Activated CD8-positive, alpha-beta memory T cell treated with anti-CD3 and anti-CD28 coated beads, Interleukin-2, amount 50 U/mL, for 1 hour (primary cell): ENCODE data around the gene IGF2BP3.
A peak's percentile ranks its signal among the peaks of the same experiment; 100 is the strongest.
"Not testable (repeated sequence)": the region's sequence is repeated elsewhere in the genome, so short reads cannot be mapped to it uniquely, and the experiment has no call there.

Source experiments
- DNase-seq: peaks from one replicate; pipeline ENCODE4 v3.0.0-alpha.2; 2020; ENCODE audit errors: extremely low read depth

The IGF2BP3 gene

GRCh38 chr7:23341846-23342598 is 128.3 kb downstream of the IGF2BP3 start:
- no peak for DNase-seq

DNA sequence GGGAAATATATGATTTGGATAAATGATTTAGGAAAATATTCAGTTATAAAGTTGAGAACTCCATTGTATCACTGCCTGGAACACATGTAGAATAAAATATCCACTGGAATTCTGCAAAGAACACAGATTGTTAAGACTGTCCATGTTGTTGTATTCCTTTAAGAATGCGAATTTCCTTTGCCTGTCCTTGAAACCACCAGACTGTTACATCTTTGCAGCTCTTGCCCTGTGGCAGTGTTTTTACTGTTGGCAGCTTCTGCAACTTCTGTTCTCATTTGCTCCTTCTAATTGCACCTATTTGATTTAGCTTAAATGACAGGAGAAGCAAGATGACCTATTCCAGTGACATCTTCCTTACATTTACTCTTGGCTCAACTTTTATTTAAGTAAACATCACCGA is 131.4 kb downstream of the IGF2BP3 start:
- DNase-seq = no peak

- no peak for DNase-seq
These were observed 131.9 kb downstream of the IGF2BP3 start for GRCh38 chr7:23338439-23338838.

- DNase-seq = no peak
These were observed 132.9 kb downstream of the IGF2BP3 start for GRCh38 chr7:23337374-23337773.

DNA sequence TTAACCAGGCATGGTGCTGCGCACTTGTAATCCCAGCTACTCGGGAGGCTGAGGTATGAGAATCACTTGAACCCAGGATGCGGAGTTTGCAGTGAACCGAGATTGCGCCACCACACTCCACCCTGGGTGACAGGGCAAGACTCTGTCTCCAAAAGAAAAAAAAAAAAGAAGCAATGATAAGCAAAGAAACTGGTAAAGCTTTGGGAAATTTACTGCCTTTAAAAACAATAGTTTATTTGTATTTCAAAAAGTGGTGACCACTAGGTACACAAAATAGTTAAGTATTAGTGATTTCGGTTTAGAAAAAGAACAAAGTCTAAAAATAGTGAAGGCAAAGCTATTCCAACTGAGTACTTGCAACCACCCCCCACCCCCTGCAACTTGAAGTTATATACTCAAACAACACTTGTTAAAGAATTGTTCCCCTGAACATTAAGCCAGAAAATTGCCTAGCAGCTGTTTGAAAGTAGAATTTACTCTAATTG is 133.4 kb downstream of the IGF2BP3 start:
- no peak for DNase-seq

GRCh38 chr7:23336086-23336485 is 134.2 kb downstream of the IGF2BP3 start:
- no peak for DNase-seq

DNA sequence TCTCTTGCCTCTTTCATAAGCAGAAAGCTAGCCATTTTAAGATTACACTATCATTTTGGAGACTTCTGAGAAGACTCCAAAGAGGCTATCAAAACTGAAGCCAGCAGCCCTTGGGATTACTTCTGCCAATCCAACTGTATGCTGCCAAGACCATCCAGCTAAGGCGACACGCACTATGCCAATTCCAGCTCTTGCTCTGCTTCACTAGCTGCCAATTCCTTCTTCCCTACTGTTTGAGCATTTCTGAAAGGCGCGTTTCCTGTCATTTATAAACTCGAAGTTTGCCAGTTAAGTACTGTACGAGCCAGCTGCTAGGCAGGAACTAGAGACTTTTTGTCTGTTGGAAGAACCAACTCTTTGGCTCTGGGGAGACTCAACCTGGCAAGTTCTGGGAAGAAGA is 134.7 kb downstream of the IGF2BP3 start:
- DNase-seq = no peak

- no peak for DNase-seq
These were observed 135.2 kb downstream of the IGF2BP3 start for GRCh38 chr7:23335136-23335535.

- no peak for DNase-seq
These were observed 135.7 kb downstream of the IGF2BP3 start for GRCh38 chr7:23334482-23335056.

GRCh38 chr7:23333671-23334246 is 136.5 kb downstream of the IGF2BP3 start:
- DNase-seq = no peak

DNA sequence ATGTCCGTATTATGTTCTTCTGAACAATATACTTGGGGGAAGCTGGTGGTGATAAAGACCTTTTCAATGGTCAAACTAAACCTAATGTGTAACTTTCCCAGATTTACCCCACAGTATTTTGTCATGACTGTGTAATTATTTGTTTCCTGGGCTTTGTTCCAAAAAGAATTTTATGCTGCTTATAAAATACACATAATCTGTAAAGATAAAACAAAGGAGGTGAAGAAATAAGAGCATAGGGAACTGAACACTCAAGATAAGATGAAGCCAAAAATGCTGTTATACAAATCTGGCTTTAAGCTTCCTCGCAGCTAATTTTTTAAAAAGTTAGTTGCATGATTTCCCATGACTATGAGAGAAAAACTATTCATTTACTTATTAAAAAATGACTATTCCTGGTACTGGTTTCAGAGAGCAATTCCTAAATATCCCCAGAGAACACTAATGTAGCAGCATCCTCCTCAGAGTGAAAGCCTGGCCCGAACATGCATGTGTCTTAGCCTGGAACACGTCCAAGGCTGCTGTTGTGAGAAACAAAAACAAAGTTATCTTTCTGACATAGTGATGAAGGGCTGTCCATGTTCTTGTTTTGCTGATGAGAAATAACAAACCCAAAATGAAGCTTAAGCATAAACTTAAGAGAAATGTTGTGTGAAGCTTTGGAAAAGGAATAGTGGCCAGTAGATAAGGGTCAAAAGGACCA is 137.2 kb downstream of the IGF2BP3 start:
- DNase-seq = no peak

DNA sequence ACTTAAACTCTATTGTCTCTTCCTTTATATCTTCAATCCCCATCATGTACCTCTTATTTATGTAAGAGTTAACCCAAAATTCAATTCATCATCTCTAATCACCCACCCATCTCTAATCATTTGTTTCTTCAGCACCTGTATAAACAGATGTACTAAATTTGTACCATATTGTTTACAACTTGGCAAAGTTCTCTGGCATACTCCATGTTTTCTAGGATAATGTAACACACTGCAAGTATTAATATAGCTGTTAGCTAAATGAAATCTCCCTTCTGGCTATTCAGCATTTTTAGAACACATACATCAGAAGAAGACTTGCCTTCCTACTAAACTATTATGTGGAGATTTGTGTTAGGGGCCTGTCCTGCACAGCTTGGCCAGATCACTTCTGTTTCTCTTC is 138.1 kb downstream of the IGF2BP3 start:
- no peak for DNase-seq

DNA sequence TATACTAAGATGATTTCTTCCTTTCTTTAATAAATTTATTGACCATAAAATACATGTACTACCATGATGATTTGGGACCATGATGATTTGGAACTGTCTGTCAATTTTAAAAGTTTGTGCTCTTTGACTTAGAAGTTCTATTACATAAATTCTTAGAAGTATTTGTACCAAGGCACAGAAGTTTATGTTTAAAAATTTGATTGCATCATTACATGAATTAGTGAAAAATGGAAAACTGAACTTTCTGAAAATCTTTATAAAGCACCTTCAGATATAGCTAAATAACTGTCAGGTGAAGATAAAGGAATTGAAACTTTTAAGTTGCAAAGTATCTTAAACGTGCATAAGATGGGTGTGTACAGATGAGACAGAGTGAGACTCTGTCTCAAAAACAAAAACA is 139.2 kb downstream of the IGF2BP3 start:
- DNase-seq = no peak

GRCh38 chr7:23315366-23315765 is 154.9 kb downstream of the IGF2BP3 start:
- DNase-seq = no peak

- DNase-seq = not testable (repeated sequence)
These were observed 158.2 kb downstream of the IGF2BP3 start for GRCh38 chr7:23312141-23312540.

DNA sequence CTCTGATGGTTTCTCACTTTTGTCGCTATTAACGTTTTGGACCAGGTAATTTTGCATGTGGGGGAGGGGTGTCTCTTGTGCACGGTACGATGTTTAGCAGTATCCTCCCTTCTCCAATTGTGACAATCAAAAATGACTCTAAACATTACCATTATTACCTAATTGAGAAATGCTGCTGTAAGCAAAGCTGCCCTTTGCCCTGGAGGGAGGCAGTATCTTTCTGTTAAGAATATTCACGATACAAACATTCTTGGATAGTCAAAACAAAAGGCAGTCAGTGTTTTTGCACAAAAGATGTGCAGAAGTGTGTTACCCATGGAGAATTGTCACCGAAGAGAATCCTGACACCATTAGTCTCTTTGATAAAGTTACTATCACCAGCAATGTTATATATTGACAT is 161.5 kb downstream of the IGF2BP3 start:
- no peak for DNase-seq

- no peak for DNase-seq
These were observed 163.3 kb downstream of the IGF2BP3 start for GRCh38 chr7:23306936-23307521.

DNA sequence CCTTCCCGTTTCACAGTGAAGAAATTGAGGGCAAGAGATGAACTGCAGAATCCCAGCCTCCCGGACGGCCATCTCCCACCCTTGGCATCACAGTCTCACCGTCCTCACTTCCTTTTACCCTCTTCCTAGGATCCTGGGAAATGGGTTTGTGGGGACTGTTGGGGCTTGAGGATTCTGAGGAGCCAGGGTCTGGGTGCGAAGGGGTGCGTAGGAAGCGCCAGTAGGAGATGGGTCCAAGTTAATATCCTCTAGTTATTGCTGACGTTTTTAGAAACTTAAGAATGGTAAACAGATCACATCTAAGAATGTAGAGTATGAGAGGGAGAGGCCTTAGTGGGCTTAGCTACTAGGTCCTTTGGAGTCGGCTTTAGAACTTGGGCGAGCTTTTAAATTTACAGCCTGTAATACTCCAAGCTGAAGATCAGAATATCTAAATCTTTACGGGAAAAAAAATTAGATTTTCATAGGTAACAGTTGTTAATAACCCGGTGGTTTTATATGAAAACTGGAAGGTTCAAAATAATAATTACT is 170.5 kb downstream of the IGF2BP3 start:
- DNase-seq = no peak

DNA sequence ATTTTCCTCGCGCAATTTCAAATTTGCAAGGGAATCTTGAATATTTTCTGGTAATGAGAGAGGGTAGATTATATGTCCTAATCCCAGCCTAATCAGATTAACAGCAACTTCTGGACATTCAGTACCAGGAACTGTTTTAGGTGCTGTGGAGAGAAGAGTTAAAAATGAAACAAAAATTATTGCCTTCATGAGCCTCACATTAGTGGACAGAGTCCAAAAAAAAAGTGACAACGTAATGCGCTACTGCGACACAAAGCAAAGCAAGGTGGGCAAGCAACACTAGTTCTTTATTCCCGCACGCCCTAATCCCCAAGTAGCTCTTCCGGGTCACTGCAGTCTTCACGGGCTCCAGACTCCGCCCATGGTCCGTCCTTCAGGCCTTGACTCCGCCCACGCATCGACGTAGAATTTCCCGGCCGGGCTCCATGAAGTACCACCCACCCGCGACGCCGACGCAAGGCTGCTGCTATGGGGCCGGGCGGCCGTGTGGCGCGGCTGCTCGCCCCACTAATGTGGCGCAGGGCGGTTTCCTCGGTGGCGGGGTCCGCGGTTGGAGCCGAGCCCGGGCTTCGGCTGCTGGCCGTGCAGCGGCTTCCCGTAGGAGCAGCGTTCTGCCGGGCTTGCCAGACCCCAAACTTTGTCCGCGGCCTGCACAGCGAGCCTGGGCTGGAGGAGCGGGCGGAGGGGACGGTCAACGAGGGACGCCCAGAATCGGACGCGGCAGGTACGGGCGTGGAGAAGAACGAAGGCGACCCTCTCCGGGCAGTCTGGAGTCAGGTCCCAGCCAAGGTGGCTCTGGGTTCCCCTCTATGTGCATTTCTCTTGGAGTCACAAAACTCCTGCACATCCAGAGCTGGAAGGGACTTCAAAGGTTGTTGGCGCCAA is 171.2 kb downstream of the IGF2BP3 start, which contains the start of gene MALSU1:
Gene MALSU1, plus strand, starts transcription at position 455 of the 885 bp plus-strand sequence. Its CDS starts 14 bp downstream, at position 469.
- DNase-seq = peak; percentile 90

DNA sequence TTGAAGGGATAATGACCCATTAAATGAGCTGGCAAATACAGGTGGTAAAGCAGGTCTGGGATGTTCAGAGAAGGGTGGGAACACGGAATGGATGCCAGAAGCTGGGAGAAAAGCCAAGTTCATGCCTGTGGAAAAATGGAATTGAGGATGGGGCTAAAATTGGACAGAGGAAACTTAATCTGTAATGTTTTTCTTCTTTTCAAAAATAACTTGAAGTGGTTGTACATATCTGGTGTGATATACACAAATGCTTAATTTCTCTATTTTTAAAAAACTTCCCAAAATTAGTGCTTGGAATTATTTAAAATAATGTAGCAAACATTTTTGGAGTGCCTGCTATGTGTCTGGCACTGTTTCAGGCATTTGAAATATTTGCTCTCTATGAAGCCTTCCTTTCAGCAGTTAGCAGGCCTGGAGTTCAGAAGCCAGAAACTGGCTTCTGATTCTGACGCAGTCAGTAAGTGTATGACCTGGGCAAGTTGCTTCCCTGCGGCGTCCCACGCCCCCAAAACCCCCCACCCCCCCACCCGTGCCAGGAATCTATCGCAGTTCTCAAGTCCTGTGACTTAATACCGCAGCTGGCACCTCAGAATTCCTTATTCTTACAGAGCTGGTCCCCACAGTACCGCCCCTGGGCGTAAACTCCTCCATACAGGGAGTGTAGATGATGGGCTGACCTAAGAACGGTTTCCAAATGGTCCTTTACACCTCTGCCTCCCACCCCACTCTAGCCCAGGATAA is 172.0 kb downstream of the IGF2BP3 start:
- DNase-seq = no peak
